Fibroblast of upper back skin (primary cell): ENCODE data around the gene HDAC9.
A peak's percentile ranks its signal among the peaks of the same experiment; 100 is the strongest.

ENCODE experiments used
- DNase-seq: peaks from one replicate; pipeline ENCODE4 v3.0.0-alpha.2; 2013

Gene HDAC9

GRCh38 chr7:18495412-18496340 lies at the start of gene HDAC9:
Gene HDAC9, plus strand, starts transcription at chr7:18495749. Its CDS starts 554 bp downstream, at chr7:18496303.
- DNase-seq = peak; percentile 41

DNA sequence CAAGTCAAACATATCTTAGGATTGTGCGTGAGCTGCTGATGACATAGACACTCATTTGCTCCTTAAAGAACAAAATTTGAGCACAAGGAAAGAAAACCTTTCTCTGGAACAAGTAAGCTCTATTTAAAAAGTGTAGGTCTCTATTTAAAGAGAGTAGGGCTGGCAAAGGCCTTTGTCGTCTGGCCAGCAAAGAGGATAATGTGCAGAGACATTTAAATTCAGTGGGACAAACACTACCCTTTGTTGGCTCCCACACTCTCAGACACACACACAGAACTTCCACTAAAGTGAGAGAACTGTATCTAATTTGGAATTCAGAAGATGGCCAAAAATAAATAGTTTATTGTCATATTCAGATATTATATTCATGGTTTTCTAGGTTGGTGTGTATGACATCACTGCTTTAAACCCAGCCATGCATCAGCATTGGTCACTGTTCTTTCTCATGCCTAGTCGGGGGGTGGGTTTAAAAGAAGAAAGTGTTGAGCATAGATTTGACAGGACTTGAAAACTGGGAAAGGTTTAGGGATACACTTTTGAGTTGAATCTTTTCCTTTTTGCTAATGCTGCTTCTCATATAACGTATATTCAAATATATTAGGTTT lies 49.5 kb upstream of the HDAC9 start:
- no peak for DNase-seq

GRCh38 chr7:18450019-18450418 lies 45.5 kb upstream of the HDAC9 start:
- DNase-seq = no peak

- DNase-seq = no peak
Observed at GRCh38 chr7:18455606-18456005, 39.9 kb upstream of the HDAC9 start.

- DNase-seq = no peak
Observed at GRCh38 chr7:18457832-18458231, 37.7 kb upstream of the HDAC9 start.

- DNase-seq = no peak
Observed at GRCh38 chr7:18458830-18459229, 36.7 kb upstream of the HDAC9 start.

GRCh38 chr7:18459484-18460245 lies 35.9 kb upstream of the HDAC9 start:
- peak; percentile 32 for DNase-seq

DNA sequence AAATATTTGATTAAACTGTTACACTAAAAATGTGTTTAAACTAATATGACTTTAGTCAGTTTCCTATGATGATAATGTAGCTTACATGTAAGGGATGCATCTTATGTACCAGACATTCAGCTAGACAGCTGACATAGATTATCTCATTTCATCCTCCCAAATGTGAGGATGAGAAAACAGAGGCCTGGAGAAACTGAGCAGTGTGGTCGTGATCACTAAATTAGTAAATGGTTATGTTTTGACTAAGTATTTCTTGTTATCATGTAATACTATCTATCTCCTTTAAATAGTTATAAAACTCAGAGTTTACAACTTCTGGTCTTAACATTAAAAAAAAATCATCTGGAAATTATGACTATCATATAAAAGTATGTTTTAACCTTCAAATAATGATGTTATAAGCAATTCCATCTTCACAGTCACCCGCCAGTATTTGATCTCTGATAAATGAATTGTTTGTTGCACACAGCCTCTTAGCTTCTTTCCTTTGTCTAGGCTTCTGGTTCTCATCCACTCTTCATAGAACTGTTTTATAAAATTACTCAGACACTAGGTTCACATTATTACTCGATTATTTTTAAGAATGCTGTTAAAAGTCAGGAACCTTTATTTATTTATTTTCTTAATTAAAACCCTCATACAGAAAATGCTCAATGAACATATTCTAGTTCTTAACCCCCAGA lies 33.6 kb upstream of the HDAC9 start:
- no peak for DNase-seq

DNA sequence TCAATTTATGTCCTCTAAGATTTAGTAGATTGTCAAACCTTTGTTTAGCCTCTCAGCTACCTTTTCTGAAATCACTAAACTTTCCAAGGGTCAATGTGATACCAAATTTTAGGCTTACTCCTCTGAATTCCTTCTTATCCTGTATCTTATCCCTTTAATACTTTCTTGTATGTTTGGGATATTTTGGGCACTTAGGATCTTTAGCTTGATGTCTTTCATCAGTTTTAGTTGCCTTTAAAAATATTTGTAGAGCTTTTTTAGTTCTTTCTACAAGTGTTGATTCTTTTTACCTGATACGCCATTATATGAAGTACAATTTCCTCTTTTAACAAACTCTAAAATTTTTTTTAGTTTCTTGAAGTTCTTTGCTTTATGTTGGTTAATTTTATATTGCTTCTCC lies 30.7 kb upstream of the HDAC9 start:
- no peak for DNase-seq

DNA sequence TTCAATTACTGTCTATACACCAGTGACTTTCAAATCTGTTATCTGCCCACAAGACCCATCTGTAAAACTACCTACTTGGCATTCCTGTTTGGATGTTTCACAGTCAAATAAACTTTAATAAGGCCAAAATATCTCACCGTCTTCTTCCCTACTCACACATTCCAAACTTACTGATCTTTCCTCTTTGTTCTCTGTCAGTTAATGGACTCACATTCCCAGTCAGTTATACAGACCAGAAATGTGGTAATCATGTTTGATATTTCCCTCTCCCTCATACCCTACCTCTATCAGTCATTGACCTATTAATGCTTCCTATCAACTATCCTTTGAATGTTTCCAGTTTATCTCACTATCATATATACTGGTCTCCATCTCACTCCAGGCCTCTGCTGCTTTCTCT lies 28.5 kb upstream of the HDAC9 start:
- peak; percentile 10 for DNase-seq

DNA sequence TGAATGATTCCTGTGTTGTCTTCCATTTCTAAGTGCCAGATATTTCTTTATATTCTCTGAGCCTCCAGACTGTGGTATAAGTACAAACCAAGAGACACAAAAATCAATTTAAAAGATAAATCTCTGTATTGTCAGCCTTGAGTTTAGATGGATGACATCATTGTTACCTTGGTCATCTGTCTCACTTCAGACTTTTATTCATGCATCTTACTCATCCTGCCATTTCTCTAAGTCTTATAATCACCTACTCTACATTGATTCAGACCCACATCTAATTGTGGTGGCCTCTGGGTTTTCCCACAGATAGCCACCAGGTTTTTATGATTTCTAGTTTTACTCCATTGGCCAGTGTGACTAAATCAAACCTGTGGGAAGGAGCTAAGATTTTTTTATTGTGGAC lies 26.8 kb upstream of the HDAC9 start:
- no peak for DNase-seq

DNA sequence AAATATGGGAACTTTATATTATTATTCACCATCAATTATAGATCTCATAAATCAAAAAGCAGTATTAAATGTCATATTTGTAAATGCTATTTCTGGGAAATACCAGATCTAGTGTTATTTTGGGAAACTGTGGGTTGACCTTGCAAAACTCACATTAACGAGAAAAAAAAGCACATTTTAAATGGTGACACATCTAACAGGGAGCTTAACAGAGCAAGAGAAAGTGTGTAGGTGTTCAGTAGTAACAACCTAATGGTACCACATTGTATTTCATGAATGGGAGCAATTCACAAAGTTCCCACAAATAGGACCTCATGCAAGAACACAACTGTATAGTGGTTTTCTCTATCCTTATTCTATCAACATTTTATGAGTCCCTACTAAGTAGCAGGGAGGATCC lies 26.2 kb upstream of the HDAC9 start:
- DNase-seq = no peak

DNA sequence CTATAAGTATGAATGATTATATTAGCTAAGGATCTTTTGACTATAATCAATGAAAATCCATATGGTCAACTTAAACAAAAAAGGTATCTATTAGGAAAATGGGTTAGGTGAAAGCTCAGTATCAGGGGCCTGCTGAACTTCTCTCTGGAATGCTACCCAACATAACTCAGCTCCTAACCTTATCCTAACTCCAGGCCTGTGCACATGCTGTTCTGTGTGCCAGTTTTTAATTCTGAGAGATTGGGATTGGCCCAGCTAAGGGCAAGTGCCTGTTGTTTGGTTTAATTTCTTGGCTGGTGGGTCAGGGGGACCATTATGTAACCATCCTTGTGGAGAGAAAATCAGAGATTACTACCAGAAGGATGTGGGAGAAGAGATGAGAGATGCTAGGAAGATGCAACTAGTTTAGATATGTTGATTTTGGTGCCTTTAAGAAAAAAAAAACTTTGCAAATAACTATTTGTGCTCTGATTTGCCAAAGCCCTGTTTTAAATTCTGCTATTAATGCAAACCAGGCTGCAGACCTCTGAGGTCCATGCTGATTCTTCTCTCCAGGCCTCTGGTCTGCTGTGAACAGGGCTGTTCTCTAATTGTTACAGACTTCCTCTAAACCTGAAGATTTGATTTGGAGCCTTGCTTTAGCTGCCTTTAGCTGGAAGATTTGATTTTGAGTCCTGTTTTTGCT lies 23.9 kb upstream of the HDAC9 start:
- no peak for DNase-seq

DNA sequence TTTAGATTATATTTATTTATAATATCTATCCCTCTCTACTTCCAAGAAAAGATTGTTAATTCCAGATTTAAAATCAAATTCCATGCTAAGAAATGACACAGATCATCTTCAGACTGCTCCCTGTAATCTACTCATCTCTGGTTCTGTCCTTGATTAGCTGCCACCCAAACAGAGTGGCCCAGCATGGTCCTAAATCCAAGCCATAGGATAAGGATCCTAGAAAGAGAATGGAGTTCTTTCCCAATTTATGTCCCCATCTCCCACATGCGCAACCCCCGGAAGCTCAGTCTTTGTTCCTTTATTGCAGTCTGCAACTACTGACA lies 23.4 kb upstream of the HDAC9 start:
- no peak for DNase-seq

- no peak for DNase-seq
Observed at GRCh38 chr7:18473119-18473518, 22.4 kb upstream of the HDAC9 start.

GRCh38 chr7:18474944-18475343 lies 20.6 kb upstream of the HDAC9 start:
- no peak for DNase-seq

- DNase-seq = no peak
Observed at GRCh38 chr7:18475488-18475887, 20.1 kb upstream of the HDAC9 start.

- no peak for DNase-seq
Observed at GRCh38 chr7:18481776-18482175, 13.8 kb upstream of the HDAC9 start.

DNA sequence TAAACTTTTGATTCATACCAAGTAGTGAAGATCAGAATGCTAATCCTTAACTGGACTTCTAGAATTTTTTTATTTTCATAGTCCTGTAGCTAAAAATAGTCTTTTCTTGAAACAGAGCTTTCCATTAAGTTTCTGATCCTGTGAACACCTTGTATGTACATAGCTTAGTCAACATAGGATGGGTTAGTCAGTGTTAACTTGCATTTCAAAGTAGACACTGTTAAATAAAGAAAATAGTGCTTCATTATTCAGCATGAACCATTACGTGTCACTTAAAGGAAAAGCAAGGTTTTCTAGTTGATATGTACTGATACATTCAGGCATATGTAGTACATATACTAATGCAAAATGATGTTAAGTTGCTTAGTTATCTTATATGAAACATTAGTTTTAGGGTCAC lies 7.5 kb upstream of the HDAC9 start:
- no peak for DNase-seq

- DNase-seq = no peak
Observed at GRCh38 chr7:18489624-18490023, 5.9 kb upstream of the HDAC9 start.

- DNase-seq = no peak
Observed at GRCh38 chr7:18491871-18492270, 3.7 kb upstream of the HDAC9 start.

DNA sequence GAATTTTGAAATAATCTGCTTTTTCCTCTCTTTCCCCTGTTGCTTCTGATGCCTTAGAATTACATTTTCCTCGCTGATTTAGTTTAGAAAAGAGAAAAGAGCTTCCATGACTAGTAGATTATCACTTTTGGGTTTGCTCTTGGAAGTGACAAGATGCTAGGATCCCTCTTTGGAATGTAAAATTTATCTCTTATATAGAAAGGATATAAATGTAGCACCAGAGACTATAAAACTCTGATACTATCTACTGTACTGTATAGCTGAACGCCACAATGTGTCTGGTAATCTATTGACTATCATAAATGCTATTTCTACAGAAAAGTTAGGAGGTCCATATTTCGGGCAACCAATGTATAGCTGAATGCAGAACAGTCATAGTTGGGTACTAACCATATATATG lies 1.1 kb upstream of the HDAC9 start:
- no peak for DNase-seq
